Measurements from ENCODE around the gene IGSF21. TPM values are rescaled to one million over a fixed set of nuclear protein-coding genes. Genes with fewer than 3 reads are reported as not detected.

Gene IGSF21
- total and polyA plus RNA-seq, 2 of the 4 experiments (the other 2 are of a cell fraction) = not detected

DNA sequence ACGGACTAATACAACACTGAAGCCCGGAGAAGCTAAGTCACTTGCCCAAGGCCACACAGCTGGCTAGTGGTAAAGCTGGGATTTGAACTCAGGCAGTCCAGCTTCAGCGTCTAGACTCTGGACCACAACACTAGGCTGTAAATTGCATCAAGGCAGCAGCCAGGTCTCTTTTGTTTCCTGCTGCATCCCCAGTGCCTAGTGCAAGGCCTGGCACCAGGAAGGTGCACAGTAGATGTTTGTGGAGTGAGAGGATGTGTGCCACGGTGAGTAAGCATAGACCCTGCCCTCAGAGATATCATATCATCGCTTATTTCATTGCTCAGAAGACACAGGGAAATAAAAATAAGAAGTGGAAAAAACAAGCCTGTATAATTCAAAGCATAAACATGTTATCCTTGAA lies 40.9 kb downstream of the IGSF21 start:
- no peak overlapping the region for H4K8ac ChIP-seq (ENCODE audit: low read depth in 2 of 2, low read length in 2 of 2)
- H2AK9ac ChIP-seq (replicated peaks; ENCODE audit: low read depth, low read length, poor library complexity) = no peak overlapping the region
- H4K91ac ChIP-seq (ENCODE audit: insufficient read depth, low read depth, low read length) = no peak overlapping the region
- CTCF ChIA-PET = no interaction called here
- no peak overlapping the region for H3K56ac ChIP-seq (ENCODE audit: extremely low read depth, insufficient read depth, low read length)
- ATAC-seq (ENCODE audit: low read depth) (no peak), DNase-seq (no peak)
- no peak overlapping the region for H4K5ac ChIP-seq (ENCODE audit: low read depth, low read length)
- no peak overlapping the region for H3K4me2 ChIP-seq (ENCODE audit: low read depth, low read length)
- in situ Hi-C loops (cut with MboI; ENCODE audit: low sequenced_read_pairs) = no loop called here
- H3K27ac ChIP-seq (ENCODE audit: insufficient read depth, low read length) = no peak overlapping the region
- no peaks in the 10 kb centered on the region for H3K9me1 ChIP-seq (ENCODE audit: insufficient read depth, low read length)
- no peak overlapping the region for H2BK120ac ChIP-seq (ENCODE audit: low read depth, low read length)
- no peak overlapping the region for H2BK5ac ChIP-seq (ENCODE audit: low read depth, low read length, poor library complexity, severe bottlenecking)
- no peaks in the 10 kb centered on the region for H3K27me3 ChIP-seq (ENCODE audit: control insufficient read depth, insufficient read depth, low read length)
- no TSS peak for BruUV-seq (replicated peaks)
- H3K14ac ChIP-seq (replicated peaks; ENCODE audit: low read depth, low read length) = no peak overlapping the region
- POLR2A ChIA-PET (ENCODE audit: unreplicated experiment) = no interaction called here
- dilution Hi-C loops (cut with HindIII; ENCODE audit: low sequenced_read_pairs, unreplicated experiment) = no loop called here
- no peaks in the 10 kb centered on the region for H3K36me3 ChIP-seq (ENCODE audit: control insufficient read depth, insufficient read depth, low read length)
- no peak overlapping the region for H2AFZ ChIP-seq (replicated peaks; ENCODE audit: low read length, poor library complexity)
- no peak overlapping the region for H3K4ac ChIP-seq (ENCODE audit: low read depth, low read length)
- TF ChIP-seq NFE2L2 (IDR thresholded peaks at IDR 0.05; ENCODE audit: low read depth, low read length) (no peak), RCOR1 (IDR thresholded peaks at IDR 0.05; ENCODE audit: insufficient replicate concordance, low read length) (no peak), BHLHE40 (IDR thresholded peaks at IDR 0.05; ENCODE audit: low read depth, low read length) (no peak), MXI1 (IDR thresholded peaks at IDR 0.05; ENCODE audit: borderline replicate concordance, low read depth, low read length) (no peak), MAFK (IDR thresholded peaks at IDR 0.05; ENCODE audit: low read depth, low read length) (no peak)
- no peaks in the 10 kb centered on the region for H4K20me1 ChIP-seq (ENCODE audit: insufficient read depth, low read length)
- H3K18ac ChIP-seq (ENCODE audit: low read depth, low read length) = no peak overlapping the region
- H3K9ac ChIP-seq (ENCODE audit: low read depth, low read length) = no peak overlapping the region
- H3K4me1 ChIP-seq (ENCODE audit: control insufficient read depth, insufficient read depth, low read length) = no peaks in the 10 kb centered on the region
- no peak overlapping the region for H3K23ac ChIP-seq (ENCODE audit: low read depth, low read length)
- intact Hi-C loops (cut with micrococcal nuclease) = no loop called here
- no peak overlapping the region for H3K4me3 ChIP-seq (ENCODE audit: insufficient read depth, low read depth, low read length)
- H2BK20ac ChIP-seq (ENCODE audit: low read depth, low read length) = no peak overlapping the region
- 10% methylated on average over 2 of the region's 5 CpGs; no CpG with 5 or more reads in 1 of the 2 experiments for WGBS, 2 experiments (ENCODE audit: extremely low coverage in 2 of 2, insufficient read length in 1 of 2)
- H3K79me1 ChIP-seq (ENCODE audit: low read depth in 1 of 2, low read length in 2 of 2) = no peaks in the 10 kb centered on the region
- H3K9me3 ChIP-seq (ENCODE audit: control insufficient read depth, insufficient read depth, low read length) = no peaks in the 10 kb centered on the region; the same call in 1 of the 2 replicates
- no peak overlapping the region for H2BK15ac ChIP-seq (ENCODE audit: low read depth, low read length)
- H2AK5ac ChIP-seq (ENCODE audit: low read depth, low read length) = no peak overlapping the region

All from IMR-90 (cell line).